IMR-90 (cell line): ENCODE data around the gene GRIPAP1. TPM values are rescaled to one million over a fixed set of nuclear protein-coding genes. Genes with fewer than 3 reads are reported as not detected.

Experiments
- ATAC-seq: fragments of 200-7000 bp; cut with Tn5 transposase; 2 replicates; pipeline ENCODE4 v1.9.1; 2020; ENCODE audit warnings: low read depth, mild to moderate bottlenecking, moderate library complexity
- Bru-seq: library from RNA; stranded (reverse); fragments of 400-500 nt; gene quantifications from one replicate; lab custom pipeline; 2021; lab: Mats Ljungman, UMichigan
- BruChase-seq, 2 experiments: library from RNA; stranded (reverse); fragments of 400-500 nt; gene quantifications; one replicate each; lab custom pipeline; 2021; lab: Mats Ljungman, UMichigan
- BruUV-seq: library from RNA; stranded (reverse); fragments of 400-500 nt; replicated peaks from 2 replicates; lab custom pipeline; 2021; lab: Mats Ljungman, UMichigan
- CTCF ChIA-PET: fragments of 300-600 bp; formaldehyde crosslinking; extraction: SDS; loops from one replicate; lab custom pipeline; 2021; ENCODE audit warnings: antibody characterized with exemption; lab: Yijun Ruan, JAX
- POLR2A ChIA-PET: fragments of 300-600 bp; sonication (Branson Sonifier 250); formaldehyde crosslinking; loops from one replicate; lab custom pipeline; 2022; ENCODE audit warnings: antibody characterized with exemption; ENCODE audit not compliant: unreplicated experiment; lab: Charles Lee
- DNase-seq: peaks from one replicate; pipeline ENCODE4 v3.0.0; 2013
- H2AFZ ChIP-seq: replicated peaks from 2 replicates; pipeline ENCODE3; 2013; ENCODE audit warnings: low read length, mild to moderate bottlenecking; ENCODE audit not compliant: poor library complexity
- H2AK5ac ChIP-seq: 2 replicates; pipeline ENCODE4 v1.6.1; 2013; ENCODE audit warnings: low read depth, low read length, inconsistent platforms
- H2AK9ac ChIP-seq: replicated peaks from 2 replicates; pipeline ENCODE3; 2013; ENCODE audit warnings: mild to moderate bottlenecking, low read depth, low read length, moderate library complexity; ENCODE audit not compliant: poor library complexity
- H2BK120ac ChIP-seq: 2 replicates; pipeline ENCODE4 v1.6.1; 2013; ENCODE audit warnings: low read depth, low read length, inconsistent platforms
- H2BK15ac ChIP-seq: 3 replicates; pipeline ENCODE4 v1.6.1; 2013; ENCODE audit warnings: low read depth, low read length, inconsistent platforms
- H2BK20ac ChIP-seq: 2 replicates; pipeline ENCODE4 v1.6.1; 2013; ENCODE audit warnings: low read depth, mild to moderate bottlenecking, inconsistent platforms, low read length, moderate library complexity
- H2BK5ac ChIP-seq: 2 replicates; pipeline ENCODE4 v1.6.1; 2013; ENCODE audit warnings: mild to moderate bottlenecking, low read depth, low read length, inconsistent platforms; ENCODE audit not compliant: poor library complexity, severe bottlenecking
- H3K14ac ChIP-seq: replicated peaks from 2 replicates; pipeline ENCODE4 v1.6.1; 2013; ENCODE audit warnings: low read depth, low read length, inconsistent platforms
- H3K18ac ChIP-seq: 2 replicates; pipeline ENCODE4 v1.6.1; 2013; ENCODE audit warnings: low read depth, low read length, control low read depth
- H3K23ac ChIP-seq: 2 replicates; pipeline ENCODE4 v1.6.1; 2013; ENCODE audit warnings: low read depth, low read length, inconsistent platforms
- H3K27ac ChIP-seq: 2 replicates; pipeline ENCODE4 v1.5.1; 2013; ENCODE audit warnings: mild to moderate bottlenecking, control low read depth, low read length; ENCODE audit not compliant: insufficient read depth
- H3K27me3 ChIP-seq: 2 replicates; pipeline ENCODE4 v1.6.1; 2013; ENCODE audit warnings: low read length; ENCODE audit not compliant: control insufficient read depth, insufficient read depth
- H3K36me3 ChIP-seq: 2 replicates; pipeline ENCODE4 v1.6.1; 2013; ENCODE audit warnings: low read length, mixed read lengths; ENCODE audit not compliant: control insufficient read depth, insufficient read depth
- H3K4ac ChIP-seq: 2 replicates; pipeline ENCODE4 v1.6.1; 2013; ENCODE audit warnings: low read depth, low read length, inconsistent platforms
- H3K4me1 ChIP-seq: 2 replicates; pipeline ENCODE4 v1.6.1; 2013; ENCODE audit warnings: low read length, mixed read lengths; ENCODE audit not compliant: control insufficient read depth, insufficient read depth
- H3K4me2 ChIP-seq: 2 replicates; pipeline ENCODE4 v1.6.1; 2013; ENCODE audit warnings: low read depth, mild to moderate bottlenecking, control low read depth, low read length, moderate library complexity
- H3K4me3 ChIP-seq: 2 replicates; pipeline ENCODE4 v1.5.1; 2013; ENCODE audit warnings: low read depth, mild to moderate bottlenecking, control low read depth, low read length, moderate library complexity; ENCODE audit not compliant: insufficient read depth
- H3K56ac ChIP-seq: 2 replicates; pipeline ENCODE4 v1.6.1; 2013; ENCODE audit warnings: low read length, inconsistent platforms; ENCODE audit not compliant: insufficient read depth; ENCODE audit errors: extremely low read depth
- H3K79me1 ChIP-seq, 2 experiments: 2 replicates each; pipeline ENCODE4 v1.6.1; 2013; ENCODE audit warnings: low read length in 2 of 2, inconsistent platforms in 1 of 2, low read depth in 1 of 2
- H3K9ac ChIP-seq: 2 replicates; pipeline ENCODE4 v1.6.1; 2013; ENCODE audit warnings: low read depth, low read length, control low read depth
- H3K9me1 ChIP-seq: 2 replicates; pipeline ENCODE4 v1.6.1; 2013; ENCODE audit warnings: low read length, inconsistent platforms; ENCODE audit not compliant: insufficient read depth
- H3K9me3 ChIP-seq: 2 replicates; pipeline ENCODE4 v1.6.1; 2013; ENCODE audit warnings: low read length; ENCODE audit not compliant: control insufficient read depth, insufficient read depth
- H4K20me1 ChIP-seq: 2 replicates; pipeline ENCODE4 v1.6.1; 2013; ENCODE audit warnings: low read length, inconsistent platforms; ENCODE audit not compliant: insufficient read depth
- H4K5ac ChIP-seq: 2 replicates; pipeline ENCODE4 v1.6.1; 2013; ENCODE audit warnings: mild to moderate bottlenecking, low read depth, low read length, control low read depth
- H4K8ac ChIP-seq, 2 experiments: 2 replicates each; pipeline ENCODE4 v1.6.1; 2013; ENCODE audit warnings: low read depth in 2 of 2, low read length in 2 of 2, control low read depth in 1 of 2, inconsistent platforms in 1 of 2
- H4K91ac ChIP-seq: 2 replicates; pipeline ENCODE4 v1.6.1; 2013; ENCODE audit warnings: low read depth, low read length, inconsistent platforms; ENCODE audit not compliant: insufficient read depth
- CEBPB ChIP-seq: IDR thresholded peaks from 2 replicates; pipeline ENCODE4 v1.6.1; 2012; ENCODE audit warnings: low read depth, low read length, improper control_type of control experiment
- MAFK ChIP-seq: IDR thresholded peaks from 2 replicates; pipeline ENCODE4 v1.6.1; 2012; ENCODE audit warnings: low read depth, low read length, improper control_type of control experiment
- NFE2L2 ChIP-seq: fragments of 150-350 bp; IDR thresholded peaks from 2 replicates; pipeline ENCODE4 v1.6.1; 2016; ENCODE audit warnings: low read depth, mild to moderate bottlenecking, low read length
- POLR2A ChIP-seq: IDR thresholded peaks from 2 replicates; pipeline ENCODE4 v1.6.1; 2012; ENCODE audit warnings: mild to moderate bottlenecking, low read depth, low read length
- RCOR1 ChIP-seq: IDR thresholded peaks from 2 replicates; pipeline ENCODE4 v1.6.1; 2012; ENCODE audit warnings: mild to moderate bottlenecking, low read length, improper control_type of control experiment; ENCODE audit not compliant: insufficient replicate concordance
- RFX5 ChIP-seq: IDR thresholded peaks from 2 replicates; pipeline ENCODE4 v1.8.0; 2012; ENCODE audit warnings: low read depth, mild to moderate bottlenecking, low read length, moderate library complexity
- SMC3 ChIP-seq: fragments of 150-350 bp; IDR thresholded peaks from 2 replicates; pipeline ENCODE4 v1.6.1; 2016; ENCODE audit warnings: low read depth, mild to moderate bottlenecking, antibody characterized with exemption, low read length, moderate library complexity
- USF2 ChIP-seq: fragments of 150-350 bp; IDR thresholded peaks from 2 replicates; pipeline ENCODE4 v1.6.1; 2017; ENCODE audit warnings: mild to moderate bottlenecking, antibody characterized with exemption, low read length, low read depth
- WGBS, 2 experiments: methylation state at CpG; one replicate each; pipeline versions ENCODE4 v1.1.5 to v1.1.7; 2013; ENCODE audit warnings: missing lambda C conversion rate in 2 of 2; ENCODE audit not compliant: insufficient read length in 1 of 2; ENCODE audit errors: extremely low coverage in 2 of 2; 5-methylcytosine and 5-hydroxymethylcytosine counted together
- dilution Hi-C: fragments of 300-500 bp; cut with HindIII; formaldehyde crosslinking; loops from one replicate; pipeline ENCODE4 v1.14.3; 2018; ENCODE audit warnings: low sequenced_read_pairs; ENCODE audit not compliant: unreplicated experiment
- in situ Hi-C: fragments of 300-500 bp; cut with MboI; formaldehyde crosslinking; loops from 3 replicates; pipeline ENCODE4 v1.14.3; 2019; ENCODE audit warnings: low sequenced_read_pairs, inconsistent platforms, mixed read lengths
- intact Hi-C: fragments of 100-400 bp; cut with micrococcal nuclease; formaldehyde crosslinking; loops from 2 replicates; pipeline ENCODE4 v1.10.0; 2022
- long read RNA-seq: library from polyadenylated mRNA; unstranded; transcript quantifications from one replicate; pipeline ENCODE4 v2.0.0, GENCODE V29; 2021; ENCODE audit not compliant: unreplicated experiment
- polyA plus RNA-seq, 3 experiments: library from polyadenylated mRNA; depleted of rRNA; stranded (reverse); fragments of >200 nt; gene quantifications; 2 replicates each; pipeline ENCODE4 v1.2.3, GENCODE V29; 2012; ENCODE audit warnings: low replicate concordance in 1 of 3
- total RNA-seq: library from RNA; depleted of rRNA; stranded (reverse); fragments of >200 nt; gene quantifications from 2 replicates; pipeline ENCODE4 v1.2.3, GENCODE V29; 2012; rRNA removed

GRIPAP1 gene, protein sequence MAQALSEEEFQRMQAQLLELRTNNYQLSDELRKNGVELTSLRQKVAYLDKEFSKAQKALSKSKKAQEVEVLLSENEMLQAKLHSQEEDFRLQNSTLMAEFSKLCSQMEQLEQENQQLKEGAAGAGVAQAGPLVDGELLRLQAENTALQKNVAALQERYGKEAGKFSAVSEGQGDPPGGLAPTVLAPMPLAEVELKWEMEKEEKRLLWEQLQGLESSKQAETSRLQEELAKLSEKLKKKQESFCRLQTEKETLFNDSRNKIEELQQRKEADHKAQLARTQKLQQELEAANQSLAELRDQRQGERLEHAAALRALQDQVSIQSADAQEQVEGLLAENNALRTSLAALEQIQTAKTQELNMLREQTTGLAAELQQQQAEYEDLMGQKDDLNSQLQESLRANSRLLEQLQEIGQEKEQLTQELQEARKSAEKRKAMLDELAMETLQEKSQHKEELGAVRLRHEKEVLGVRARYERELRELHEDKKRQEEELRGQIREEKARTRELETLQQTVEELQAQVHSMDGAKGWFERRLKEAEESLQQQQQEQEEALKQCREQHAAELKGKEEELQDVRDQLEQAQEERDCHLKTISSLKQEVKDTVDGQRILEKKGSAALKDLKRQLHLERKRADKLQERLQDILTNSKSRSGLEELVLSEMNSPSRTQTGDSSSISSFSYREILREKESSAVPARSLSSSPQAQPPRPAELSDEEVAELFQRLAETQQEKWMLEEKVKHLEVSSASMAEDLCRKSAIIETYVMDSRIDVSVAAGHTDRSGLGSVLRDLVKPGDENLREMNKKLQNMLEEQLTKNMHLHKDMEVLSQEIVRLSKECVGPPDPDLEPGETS
- total RNA-seq = 17.9 and 20.8 TPM in 2 replicates
- polyA plus RNA-seq (2012; rRNA removed) = 21.4 and 25.0 TPM in 2 replicates
- polyA plus RNA-seq (2012; cell fraction: cytosol; rRNA removed) = 14.3 and 14.7 TPM in 2 replicates
- 70.1 and 115 TPM in 2 replicates for polyA plus RNA-seq (2012; cell fraction: nucleus; rRNA removed; ENCODE audit: low replicate concordance)
- Bru-seq, nascent RNA = percentile 73 among the genes with signal in this experiment
- BruChase-seq, experiment 1, labeled RNA remaining after a 6-hour chase = percentile 86 among the genes with signal in this experiment
- BruChase-seq, experiment 2, labeled RNA remaining after a 2-hour chase = percentile 85 among the genes with signal in this experiment
- long read RNA-seq, transcript GRIPAP1-201 (26 exons, 3,031 nt) = major isoform, 35 of 59 reads
- long read RNA-seq, partial matches to known transcripts = 7 of 59 reads
- long read RNA-seq, other reads (novel, unspliced or antisense) = 17 of 59 reads

GRCh38 chrX:49002091-49002935 lies at the start of gene GRIPAP1:
Gene GRIPAP1 (minus strand): TSS chrX:49002264. CDS start chrX:49002229, 35 bp downstream.
- Histone ChIP-seq H3K9ac (peak within 1 kb of the TSS; percentile 100), H4K20me1 (no peaks in the 10 kb centered on the region), H2AK5ac (peak within 1 kb of the TSS; percentile 74), H3K4me2 (peak within 1 kb of the TSS; percentile 92), H2BK20ac (peak within 1 kb of the TSS; percentile 100), H4K5ac (peak within 1 kb of the TSS; percentile 100), H3K27ac (peak within 1 kb of the TSS; percentile 99), H3K9me3 (no peaks in the 10 kb centered on the region), H3K56ac (peak within 1 kb of the TSS; percentile 100), H4K8ac (peak within 1 kb of the TSS; percentile 76 to 100), H2BK120ac (peak within 1 kb of the TSS; percentile 100), H2AFZ (peak within 1 kb of the TSS; percentile 94), H2BK5ac (peak within 1 kb of the TSS; percentile 100), H3K9me1 (no peaks in the 10 kb centered on the region), H4K91ac (peak within 1 kb of the TSS; percentile 100), H2BK15ac (peak within 1 kb of the TSS; percentile 100), H3K4me1 (no peaks in the 10 kb centered on the region; the same call in 1 of the 2 replicates), H2AK9ac (peak within 1 kb of the TSS; percentile 76), H3K79me1 (peaks cover 7 to 28% of the 10 kb centered on the region in 2 experiments), H3K14ac (peak within 1 kb of the TSS; percentile 100), H3K18ac (peak within 1 kb of the TSS; percentile 100), H3K27me3 (no peaks in the 10 kb centered on the region), H3K4ac (peak within 1 kb of the TSS; percentile 100), H3K23ac (peak within 1 kb of the TSS; percentile 100), H3K4me3 (peak within 1 kb of the TSS; percentile 94), H3K36me3 (peaks cover 9% of the 10 kb centered on the region)
- ATAC-seq (peak; percentile 96), DNase-seq (peak; percentile 87)
- dilution Hi-C loops (no loop called here), in situ Hi-C loops (no loop called here), intact Hi-C loops (loop anchor here (1.0 kb wide), 1 partner anchor 41 kb away; the partner anchor contains the start of gene TFE3)
- ChIA-PET POLR2A (interaction anchor here (0.5 to 1.3 kb wide), 4 partner anchors 40 to 267 kb away, joined by 3 to 5 read pairs (median 3); no protein-coding TSS in a partner anchor), CTCF (interaction anchor here (0.7 kb wide), 1 partner anchor 71 kb away, joined by 3 read pairs; no protein-coding TSS in a partner anchor)
- BruUV-seq = no TSS peak
- WGBS, 2 experiments = 37% methylated on average over 6 of the region's 38 CpGs; no CpG with 5 or more reads in 1 of the 2 experiments
- TF ChIP-seq USF2 = no peak
- no peak for TF ChIP-seq MAFK
- TF ChIP-seq SMC3 = no peak
- TF ChIP-seq RFX5 = no peak
- TF ChIP-seq NFE2L2 = no peak
- TF ChIP-seq POLR2A = peak; percentile 34; the same call in 1 of the 2 replicates
- no peak for TF ChIP-seq RCOR1
- TF ChIP-seq CEBPB = peak; percentile 78
